Effector memory CD8-positive, alpha-beta T cell (primary cell): ENCODE results near the gene SIT1.
"Not testable (repeated sequence)": the region's sequence is repeated elsewhere in the genome, so short reads cannot be mapped to it uniquely, and the experiment has no call there.

ENCODE experiments used
- ATAC-seq: fragments of 150-1000 bp; cut with Tn5 transposase; replicated peaks from 2 replicates; pipeline ENCODE4 v1.10.0; 2021; ENCODE audit warnings: mild to moderate bottlenecking, moderate library complexity
- DNase-seq, 3 experiments: peaks; one replicate each; pipeline ENCODE4 v3.0.0; 2021
- H3K27ac Mint-ChIP-seq, 2 donors: one replicate each; pipeline ENCODE4 v1.8.0; 2022; ENCODE audit warnings: mild to moderate bottlenecking in 2 of 2, mixed read lengths in 2 of 2, moderate library complexity in 2 of 2
- H3K27me3 Mint-ChIP-seq, 2 donors: one replicate each; pipeline ENCODE4 v1.8.0; 2022; ENCODE audit warnings: mixed read lengths in 2 of 2
- H3K36me3 Mint-ChIP-seq: one replicate; pipeline ENCODE4 v1.8.0; 2022; ENCODE audit warnings: mild to moderate bottlenecking, moderate library complexity, mixed read lengths; ENCODE audit not compliant: insufficient read depth
- H3K4me1 Mint-ChIP-seq, 2 donors: one replicate each; pipeline ENCODE4 v1.8.0; 2022; ENCODE audit warnings: low read depth in 2 of 2, mixed read lengths in 2 of 2
- H3K4me3 Mint-ChIP-seq, 2 donors: one replicate each; pipeline ENCODE4 v1.8.0; 2022; ENCODE audit warnings: mild to moderate bottlenecking in 2 of 2, mixed read lengths in 2 of 2, moderate library complexity in 2 of 2
- H3K9me3 Mint-ChIP-seq, 2 donors: one replicate each; pipeline ENCODE4 v1.8.0; 2022; ENCODE audit warnings: mixed read lengths in 2 of 2

Gene SIT1

GRCh38 chr9:35635730-35636129 is 15.0 kb downstream of the SIT1 start:
- Mint-ChIP-seq H3K9me3 (no peaks in the 10 kb centered on the region), H3K27me3 (no peaks in the 10 kb centered on the region), H3K36me3 (peaks cover 2% of the 10 kb centered on the region), H3K4me3 (peak overlapping the region in 1 of 2 donors; percentile 54), H3K27ac (peak overlapping the region; percentile 89 to 92), H3K4me1 (peaks cover 45 to 53% of the 10 kb centered on the region in 2 donors)
- ATAC-seq (no peak), DNase-seq (no peak)

GRCh38 chr9:35629597-35629996 is 21.1 kb downstream of the SIT1 start:
- Mint-ChIP-seq H3K27ac (no peak overlapping the region), H3K4me1 (peaks cover 5 to 7% of the 10 kb centered on the region in 2 donors), H3K4me3 (no peak overlapping the region), H3K36me3 (no peaks in the 10 kb centered on the region), H3K9me3 (no peaks in the 10 kb centered on the region), H3K27me3 (no peaks in the 10 kb centered on the region)
- DNase-seq: no peak
- ATAC-seq: no peak

GRCh38 chr9:35628389-35628991 is 22.2 kb downstream of the SIT1 start:
- Mint-ChIP-seq H3K27ac (no peak overlapping the region), H3K36me3 (no peaks in the 10 kb centered on the region), H3K9me3 (no peaks in the 10 kb centered on the region), H3K4me1 (peaks cover 4 to 6% of the 10 kb centered on the region in 2 donors), H3K4me3 (no peak overlapping the region), H3K27me3 (no peaks in the 10 kb centered on the region)
- DNase-seq (no peak), ATAC-seq (no peak)

- ATAC-seq: no peak
- DNase-seq: no peak
- Mint-ChIP-seq H3K27ac (peak overlapping the region; percentile 2 to 35), H3K4me3 (no peak overlapping the region), H3K27me3 (no peaks in the 10 kb centered on the region), H3K36me3 (no peaks in the 10 kb centered on the region), H3K4me1 (peaks cover 4 to 6% of the 10 kb centered on the region in 2 donors), H3K9me3 (no peaks in the 10 kb centered on the region)
Observed at GRCh38 chr9:35627575-35627974, 23.2 kb downstream of the SIT1 start.

- H3K4me1 Mint-ChIP-seq: peaks cover 41 to 44% of the 10 kb centered on the region in 2 donors
Observed at GRCh38 chr9:35619800-35620158, 31.0 kb downstream of the SIT1 start.

GRCh38 chr9:35618854-35619799 is 31.6 kb downstream of the SIT1 start:
- Mint-ChIP-seq H3K4me3 (peak overlapping the region; percentile 88 to 89), H3K36me3 (peaks cover 4% of the 10 kb centered on the region), H3K4me1 (peaks cover 40 to 44% of the 10 kb centered on the region in 2 donors), H3K9me3 (no peaks in the 10 kb centered on the region), H3K27ac (peak overlapping the region; percentile 97 to 98), H3K27me3 (no peaks in the 10 kb centered on the region)
- DNase-seq (peak; percentile 50 to 57 (median 56)), ATAC-seq (peak; percentile 74)

More at GRCh38 chr9:35619800-35620158, 31.0 kb downstream of the SIT1 start:
- ATAC-seq (peak; percentile 24), DNase-seq (no peak)
- Mint-ChIP-seq H3K27me3 (no peaks in the 10 kb centered on the region), H3K36me3 (peaks cover 4% of the 10 kb centered on the region), H3K9me3 (no peaks in the 10 kb centered on the region), H3K4me3 (peak overlapping the region; percentile 88 to 89), H3K27ac (peak overlapping the region; percentile 97 to 98)

GRCh38 chr9:35618325-35618727 is 32.4 kb downstream of the SIT1 start, which contains the start of gene CD72:
CD72 (minus strand) TSS chr9:35618413; CDS start chr9:35618303, 110 bp downstream.
- Mint-ChIP-seq H3K27ac (peak within 1 kb of the TSS; percentile 97 to 98), H3K9me3 (no peaks in the 10 kb centered on the region), H3K36me3 (peaks cover 4% of the 10 kb centered on the region), H3K27me3 (no peaks in the 10 kb centered on the region), H3K4me3 (peak within 1 kb of the TSS; percentile 88 to 89), H3K4me1 (peaks cover 40 to 44% of the 10 kb centered on the region in 2 donors)
- DNase-seq (no peak), ATAC-seq (no peak)

GRCh38 chr9:35617548-35617947 is 33.2 kb downstream of the SIT1 start:
- Mint-ChIP-seq H3K27ac (peak overlapping the region; percentile 97 to 98), H3K4me1 (peaks cover 40 to 44% of the 10 kb centered on the region in 2 donors), H3K27me3 (no peaks in the 10 kb centered on the region), H3K36me3 (peaks cover 4% of the 10 kb centered on the region), H3K4me3 (peak overlapping the region; percentile 88 to 89), H3K9me3 (no peaks in the 10 kb centered on the region)
- ATAC-seq (no peak), DNase-seq (no peak)

GRCh38 chr9:35616681-35617459 is 33.9 kb downstream of the SIT1 start:
- peaks cover 40 to 44% of the 10 kb centered on the region in 2 donors for H3K4me1 Mint-ChIP-seq
- H3K27ac Mint-ChIP-seq: peak overlapping the region; percentile 97 to 98
- H3K4me3 Mint-ChIP-seq: peak overlapping the region; percentile 88 to 89
- H3K36me3 Mint-ChIP-seq: peaks cover 4% of the 10 kb centered on the region
- H3K27me3 Mint-ChIP-seq: no peaks in the 10 kb centered on the region
- ATAC-seq: peak; percentile 59
- DNase-seq: peak; percentile 65 to 70 (median 66)
- no peaks in the 10 kb centered on the region for H3K9me3 Mint-ChIP-seq

GRCh38 chr9:35615981-35616680 is 34.6 kb downstream of the SIT1 start:
- Mint-ChIP-seq H3K27ac (peak overlapping the region; percentile 97 to 98), H3K4me3 (peak overlapping the region; percentile 88 to 89), H3K4me1 (peaks cover 44 to 50% of the 10 kb centered on the region in 2 donors), H3K9me3 (no peaks in the 10 kb centered on the region), H3K36me3 (peaks cover 4% of the 10 kb centered on the region), H3K27me3 (no peaks in the 10 kb centered on the region)
- ATAC-seq: no peak
- DNase-seq: no peak

- ATAC-seq: no peak
- H3K4me1 Mint-ChIP-seq: peaks cover 27 to 28% of the 10 kb centered on the region in 2 donors
- no peak for DNase-seq
- no peaks in the 10 kb centered on the region for H3K9me3 Mint-ChIP-seq
- H3K27me3 Mint-ChIP-seq: no peaks in the 10 kb centered on the region
- H3K4me3 Mint-ChIP-seq: no peak overlapping the region
- H3K27ac Mint-ChIP-seq: no peak overlapping the region
- H3K36me3 Mint-ChIP-seq: peaks cover 14% of the 10 kb centered on the region
Observed at GRCh38 chr9:35612843-35613242, 37.9 kb downstream of the SIT1 start.

- Mint-ChIP-seq H3K36me3 (peaks cover 14% of the 10 kb centered on the region), H3K4me1 (peaks cover 21 to 26% of the 10 kb centered on the region in 2 donors)
- DNase-seq, H3K27me3 Mint-ChIP-seq, ATAC-seq, H3K27ac Mint-ChIP-seq, H3K9me3 Mint-ChIP-seq, H3K4me3 Mint-ChIP-seq: not testable (repeated sequence)
Observed at GRCh38 chr9:35612066-35612465, 38.7 kb downstream of the SIT1 start.
